CMK (cell line): ENCODE data around the gene SWI5.
A peak's percentile ranks its signal among the peaks of the same experiment; 100 is the strongest.
"Not testable (repeated sequence)": the region's sequence is repeated elsewhere in the genome, so short reads cannot be mapped to it uniquely, and the experiment has no call there.

Source experiments
- DNase-seq: peaks from one replicate; pipeline ENCODE4 v3.0.0-alpha.2; 2010; ENCODE audit warnings: low read depth

Gene SWI5

DNA sequence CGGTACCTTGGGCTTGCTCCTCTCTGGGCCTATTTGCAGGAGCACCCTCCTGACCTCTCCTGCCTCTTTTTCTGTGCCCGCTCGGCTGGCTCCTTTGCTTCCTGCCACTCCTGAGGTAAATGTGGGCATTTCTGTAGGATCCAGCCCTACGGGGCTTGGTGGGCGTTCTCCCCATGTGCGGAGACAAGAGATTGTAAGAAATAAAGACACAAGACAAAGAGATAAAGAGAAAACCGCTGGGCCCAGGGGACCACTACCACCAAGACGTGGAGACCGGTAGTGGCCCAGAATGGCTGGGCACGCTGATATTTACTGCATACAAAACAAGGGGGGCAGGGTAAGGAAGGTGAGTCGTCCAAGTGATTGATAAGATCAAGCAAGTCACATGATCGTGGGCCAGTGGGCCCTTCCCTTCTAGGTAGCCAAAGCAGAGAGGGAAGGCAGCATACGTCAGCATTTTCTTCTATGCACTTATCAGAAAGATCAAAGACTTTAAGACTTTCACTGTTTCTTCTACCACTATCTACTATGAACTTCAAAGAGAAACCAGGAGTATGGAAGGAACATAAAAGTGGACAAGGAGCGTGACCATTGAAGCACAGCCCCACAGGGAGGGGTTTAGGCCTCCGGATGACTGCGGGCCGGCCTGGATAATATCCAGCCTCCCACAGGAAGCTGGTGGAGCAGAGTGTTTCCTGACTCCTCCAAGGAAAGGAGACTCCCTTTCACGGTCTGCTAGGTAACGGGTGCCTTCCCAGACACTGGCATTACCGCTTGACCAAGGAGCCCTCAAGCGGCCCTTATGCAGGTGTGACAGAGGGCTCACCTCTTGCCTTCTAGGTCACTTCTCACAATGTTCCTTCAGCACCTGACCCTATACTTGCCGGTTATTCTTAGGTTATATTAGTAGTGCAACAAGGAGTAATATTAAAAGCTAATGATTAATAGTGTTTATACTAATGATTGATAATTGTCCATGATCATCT lies 3.3 kb downstream of the SWI5 start:
- DNase-seq = not testable (repeated sequence)

DNA sequence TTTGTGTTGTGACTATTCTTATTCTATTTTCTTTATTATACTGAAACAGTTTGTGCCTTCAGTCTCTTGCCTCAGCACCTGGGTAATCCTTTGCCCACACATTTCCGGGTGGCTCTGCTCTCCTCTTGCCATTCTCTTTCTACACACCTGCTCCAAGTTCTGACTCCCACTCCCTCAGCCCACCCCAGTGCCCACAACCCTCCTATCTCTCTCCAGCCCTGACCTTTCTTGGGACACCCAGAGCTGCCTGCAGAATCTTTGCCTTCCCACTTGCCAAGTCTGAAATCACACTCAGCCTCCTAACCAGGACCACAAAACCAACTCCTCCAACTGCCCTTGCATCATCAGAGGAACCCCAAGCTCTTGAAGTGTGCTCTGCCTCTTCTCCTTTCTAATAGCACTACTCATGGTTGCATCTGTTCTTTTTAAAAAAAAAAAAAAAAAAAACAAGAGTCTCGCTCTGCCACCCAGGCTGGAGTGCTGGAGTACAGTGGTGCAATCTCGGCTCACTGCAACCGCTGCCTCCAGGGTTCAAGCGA lies 4.1 kb downstream of the SWI5 start:
- no peak for DNase-seq

- no peak for DNase-seq
Observed at GRCh38 chr9:128282500-128282899, 6.4 kb downstream of the SWI5 start.

DNA sequence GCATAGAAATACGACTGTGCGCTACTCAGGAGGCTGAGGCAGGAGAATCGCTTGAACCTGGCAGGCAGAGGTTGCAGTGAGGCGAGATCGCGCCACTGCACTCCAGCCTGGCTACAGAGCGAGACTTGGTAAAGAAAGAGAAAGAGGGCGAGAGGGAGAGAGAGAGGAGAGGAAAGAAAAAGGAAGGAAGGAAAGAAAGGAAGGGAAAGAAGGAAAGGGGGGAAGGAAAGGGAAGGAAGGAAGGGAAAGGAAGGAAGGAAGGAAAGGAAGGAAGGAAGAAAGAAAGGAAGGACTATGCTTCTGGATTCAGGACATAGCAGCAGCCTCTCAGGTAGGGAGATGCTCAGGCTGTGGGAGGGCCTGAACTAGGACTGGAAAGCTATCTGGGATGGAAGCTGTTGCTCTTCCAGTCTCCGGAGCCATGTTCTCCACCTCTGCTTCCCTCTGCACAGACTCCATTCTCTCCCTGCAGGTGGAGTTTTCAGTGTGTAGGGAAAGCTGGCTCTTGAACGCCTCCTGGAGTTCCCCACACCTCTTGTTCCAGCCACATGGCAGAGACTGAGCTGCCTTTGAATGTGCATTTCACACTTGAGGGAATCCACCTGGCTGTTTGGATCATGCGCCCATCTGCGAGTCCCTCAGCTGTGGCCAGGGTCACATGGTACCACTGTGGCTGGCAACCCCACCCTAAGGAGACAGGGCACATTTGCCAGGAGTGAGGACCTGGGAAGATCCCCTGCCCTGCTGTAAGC lies 9.1 kb downstream of the SWI5 start:
- no peak for DNase-seq

DNA sequence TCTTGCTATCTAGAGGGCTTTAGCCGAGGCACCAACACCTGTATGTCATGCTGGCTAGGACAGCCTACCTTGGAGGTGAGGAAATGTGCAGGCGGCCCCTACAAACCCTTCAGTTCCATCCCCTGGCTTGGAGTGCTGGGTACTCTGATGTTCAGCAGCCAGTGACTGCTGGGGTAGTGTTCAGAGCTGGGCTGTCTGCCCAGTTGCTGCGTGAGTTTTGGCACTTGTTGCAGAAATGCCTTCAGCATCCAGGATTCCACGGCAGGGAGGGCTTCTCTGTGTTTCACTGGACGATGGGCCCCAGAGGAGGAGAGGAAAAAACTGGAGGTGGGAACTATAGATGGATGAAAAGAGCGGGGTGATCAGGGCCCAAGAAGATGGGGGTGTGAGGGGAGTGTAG lies 10.4 kb downstream of the SWI5 start:
- no peak for DNase-seq

DNA sequence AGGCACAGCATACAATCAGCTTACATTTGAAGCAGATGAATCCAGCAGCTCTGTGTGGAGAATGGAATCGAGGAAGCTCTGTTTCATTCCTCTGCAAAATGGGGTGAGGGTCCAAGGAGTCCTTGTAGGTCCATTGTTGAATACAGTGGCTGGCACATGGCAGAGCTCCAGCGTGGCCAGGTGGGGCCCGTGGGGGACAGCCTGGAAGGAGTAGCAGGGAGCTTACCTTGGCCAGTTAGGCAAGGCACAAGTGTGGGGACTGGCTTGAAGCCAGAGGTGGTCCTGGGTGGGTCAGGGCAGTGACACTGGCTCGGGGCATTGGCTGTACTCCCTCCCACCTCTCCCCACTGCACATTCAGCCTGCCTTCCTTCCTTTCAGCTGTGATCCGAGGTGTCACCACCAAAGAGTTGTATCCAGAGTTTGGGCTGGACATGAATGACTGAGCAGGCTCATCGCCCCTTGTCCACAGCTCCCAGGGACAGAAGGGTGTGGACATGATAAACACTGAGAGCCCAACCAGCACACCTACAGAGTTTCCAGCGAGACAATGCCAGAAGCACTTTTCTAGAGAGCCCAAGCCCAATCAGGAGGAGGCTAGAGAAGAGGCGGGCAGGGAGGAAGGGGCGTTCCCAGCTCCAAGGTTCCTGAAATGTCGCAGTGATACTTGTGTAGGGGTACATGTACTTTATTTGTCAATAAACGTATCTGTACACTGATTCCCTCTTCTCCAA lies 12.4 kb downstream of the SWI5 start:
- DNase-seq = no peak

GRCh38 chr9:128292009-128292408 lies 15.9 kb downstream of the SWI5 start:
- DNase-seq = no peak

DNA sequence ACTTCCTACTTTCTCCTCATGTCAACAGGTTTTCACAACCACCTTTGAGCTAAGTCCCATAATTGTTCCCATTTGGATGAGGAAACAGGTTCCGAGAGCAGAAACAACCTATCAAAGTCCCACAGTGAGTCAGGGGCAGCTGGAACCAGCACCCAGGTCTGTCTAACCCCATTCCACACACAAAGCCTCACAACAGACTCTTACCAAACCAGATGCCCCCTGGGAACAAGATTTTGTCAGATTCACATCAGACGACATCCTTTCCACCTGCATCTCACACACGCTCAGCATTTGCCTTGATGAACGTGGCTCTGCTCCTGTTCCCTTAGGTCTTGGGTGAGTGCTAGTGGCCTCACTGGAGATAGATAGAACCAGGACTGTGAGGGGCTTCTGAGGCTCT lies 17.0 kb downstream of the SWI5 start:
- no peak for DNase-seq

- DNase-seq = no peak
Observed at GRCh38 chr9:128294142-128294541, 18.1 kb downstream of the SWI5 start.

- DNase-seq = peak; percentile 9
Observed at GRCh38 chr9:128296340-128297220, 20.5 kb downstream of the SWI5 start.

GRCh38 chr9:128297221-128297773 lies 21.2 kb downstream of the SWI5 start:
- no peak for DNase-seq

DNA sequence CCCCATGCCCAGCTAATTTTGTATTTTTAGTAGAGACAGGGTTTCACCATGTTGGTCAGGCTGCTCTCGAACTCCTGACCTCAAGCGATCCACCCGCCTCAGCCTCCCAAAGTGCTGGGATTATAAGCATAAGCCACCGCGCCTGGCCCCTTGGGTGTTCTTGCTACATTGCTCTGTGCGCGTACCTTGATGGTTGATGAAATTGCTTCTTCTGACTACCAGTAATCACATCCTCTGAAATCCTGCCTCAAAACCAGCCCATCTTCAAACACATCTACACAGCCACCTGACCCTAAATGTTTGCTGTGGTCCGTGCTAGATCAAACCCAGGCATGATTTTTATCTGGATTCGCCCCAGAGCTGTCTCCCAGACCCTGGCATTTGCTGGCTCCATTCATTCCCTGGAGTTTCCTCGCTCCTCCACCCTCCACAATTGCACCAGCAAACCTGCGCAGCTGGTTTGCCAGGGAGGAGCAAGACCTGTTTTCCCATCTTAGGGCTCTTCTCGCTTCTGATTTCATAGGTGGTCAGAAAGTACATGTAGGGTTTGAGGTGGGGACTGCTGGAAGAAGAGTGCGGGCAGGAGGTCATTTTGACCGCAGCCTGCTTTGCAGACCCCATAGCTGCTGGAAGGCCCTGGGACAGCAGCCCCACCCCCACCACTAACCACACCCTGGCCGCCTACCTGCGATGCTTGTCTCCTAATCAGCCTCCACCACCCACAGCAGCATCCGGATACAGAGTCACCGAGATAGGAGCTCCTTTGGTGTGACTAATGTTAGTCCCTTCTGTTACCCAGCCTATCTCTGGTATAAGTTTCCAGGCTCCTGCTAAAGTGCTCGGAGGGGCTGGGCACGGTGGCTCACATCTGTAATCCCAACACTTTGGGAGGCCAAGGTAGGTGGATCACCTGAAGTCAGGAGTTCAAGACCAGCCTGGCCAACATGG lies 22.7 kb downstream of the SWI5 start:
- no peak for DNase-seq

- DNase-seq = no peak
Observed at GRCh38 chr9:128304136-128304970, 28.3 kb downstream of the SWI5 start.

DNA sequence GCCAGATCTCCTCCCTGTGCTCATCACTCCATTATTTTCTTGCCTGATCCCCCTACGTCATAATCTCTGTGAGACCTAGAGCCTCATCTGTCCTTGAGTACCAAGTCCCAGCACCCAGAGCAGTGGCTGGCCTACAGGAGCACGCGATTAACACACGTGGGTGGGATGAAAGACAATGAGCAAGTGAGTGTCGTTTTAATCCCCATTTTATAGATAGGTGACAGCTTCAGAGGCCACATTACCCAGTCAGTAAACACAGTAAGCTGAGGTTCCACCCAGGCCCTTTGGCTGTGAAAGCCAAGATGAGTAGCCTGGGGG lies 28.9 kb downstream of the SWI5 start:
- DNase-seq = no peak

GRCh38 chr9:128309551-128309950 lies 33.5 kb downstream of the SWI5 start:
- DNase-seq = no peak

DNA sequence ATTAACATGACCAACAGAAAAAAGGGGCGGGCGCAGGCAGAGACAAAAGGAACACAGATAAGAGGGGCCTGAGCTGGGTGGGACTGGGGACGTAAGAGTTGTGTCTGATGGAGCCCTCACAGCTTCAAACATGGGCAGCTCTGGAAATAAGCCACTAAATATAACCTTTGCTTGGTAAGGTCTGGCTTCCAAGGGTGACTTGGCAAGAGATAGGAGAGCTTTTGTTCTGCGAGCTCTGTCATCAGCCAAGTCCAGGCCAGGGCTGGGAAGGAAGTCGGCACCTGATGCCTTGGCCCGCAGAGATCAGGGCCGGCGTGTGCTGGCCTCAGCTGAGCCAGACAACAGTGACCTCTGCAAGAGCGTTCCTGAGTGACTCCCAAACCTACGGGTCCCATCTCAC lies 34.4 kb downstream of the SWI5 start:
- no peak for DNase-seq

DNA sequence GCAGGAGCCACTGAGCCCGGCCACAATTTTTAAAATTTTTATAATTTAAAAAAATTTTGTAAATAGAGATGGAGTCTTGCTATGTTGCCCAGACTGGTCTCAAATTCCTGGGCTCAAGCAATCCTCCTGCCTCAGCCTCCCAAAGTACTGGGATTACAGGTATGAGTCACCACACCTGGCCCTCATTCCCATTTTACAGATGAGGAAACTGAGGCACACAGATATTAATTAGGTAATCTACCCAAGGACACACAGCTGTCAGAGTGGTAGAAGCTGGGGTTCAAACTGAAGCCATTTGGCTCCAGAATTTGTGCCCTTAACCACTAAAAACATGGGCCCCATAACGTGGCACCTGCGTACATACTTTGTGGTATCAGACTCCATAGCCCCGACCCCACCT lies 38.6 kb downstream of the SWI5 start:
- DNase-seq = no peak

- no peak for DNase-seq
Observed at GRCh38 chr9:128316421-128316820, 40.3 kb downstream of the SWI5 start.

DNA sequence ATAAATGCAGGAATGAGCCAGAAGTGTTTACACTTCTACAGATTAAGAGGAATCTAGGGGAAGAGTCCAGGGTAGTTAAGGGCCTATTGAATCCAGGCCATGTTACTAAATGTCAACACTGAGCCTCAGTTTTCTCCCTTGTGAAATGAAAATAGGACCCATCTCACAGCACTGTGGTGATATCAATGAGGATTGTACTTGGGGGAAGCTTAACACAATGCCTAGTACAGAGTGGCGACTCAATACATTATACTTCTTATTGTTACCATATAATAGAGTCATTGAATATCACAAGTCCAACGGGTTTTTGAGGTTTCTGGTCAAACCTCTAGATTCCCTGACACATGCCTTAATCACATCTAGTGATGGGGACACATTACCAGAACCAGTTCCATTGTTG lies 41.6 kb downstream of the SWI5 start:
- DNase-seq = no peak
